ENCODE measurements around the gene MSH4. TPM values are rescaled to one million over a fixed set of nuclear protein-coding genes. Genes with fewer than 3 reads are reported as not detected.
"Not testable (repeated sequence)": the region's sequence is repeated elsewhere in the genome, so short reads cannot be mapped to it uniquely, and the experiment has no call there.

Gene MSH4
- total and polyA plus RNA-seq, 10 donors, result 0.17 to 0.85 (median 0.33) TPM

DNA sequence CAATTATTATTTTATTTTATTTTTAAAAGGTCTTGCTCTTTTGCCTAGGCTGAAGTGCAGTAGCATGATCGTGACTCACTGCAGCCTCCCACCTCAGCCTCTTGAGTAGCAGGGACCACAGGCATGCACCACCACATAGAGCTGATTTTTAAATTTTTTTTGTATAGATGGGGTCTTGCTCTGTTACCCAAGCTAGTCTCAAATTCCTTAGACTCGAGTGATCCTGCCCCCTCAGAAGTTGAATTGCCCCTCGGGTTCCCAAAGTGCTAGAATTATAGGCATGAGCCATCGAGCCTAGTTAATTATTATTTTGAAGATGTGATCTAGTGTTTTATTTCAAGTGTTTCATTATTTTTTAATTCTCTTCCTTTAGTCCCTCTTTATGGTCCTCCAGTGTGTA, 12.2 kb downstream of the MSH4 start:
- H3K4me1 ChIP-seq, result no peaks in the 10 kb centered on the region
- H3K27me3 ChIP-seq (replicated peaks in 1 of 7), result no peaks in the 10 kb centered on the region
- no peak for TF ChIP-seq CTCF (IDR thresholded peaks at IDR 0.05 in 8 of 11, conservative IDR thresholded peaks at IDR 0.05 in 3 of 11)
- no peak for TF ChIP-seq POLR2A (IDR thresholded peaks at IDR 0.05)
- no peak for TF ChIP-seq POLR2AphosphoS5 (IDR thresholded peaks at IDR 0.05)
- WGBS, 5 donors, result 92 to 95% (median 94%) methylated on average over 4 of the region's 4 CpGs
- no peak overlapping the region for H3K27ac ChIP-seq
- H3K4me3 ChIP-seq, result no peak overlapping the region
- intact Hi-C loops (cut with DNase I; ENCODE audit: low total_unique reads), result no loop called here
- H3K36me3 ChIP-seq, result no peaks in the 10 kb centered on the region
- no peak for DNase-seq
- no peaks in the 10 kb centered on the region for H3K9me3 ChIP-seq

DNA sequence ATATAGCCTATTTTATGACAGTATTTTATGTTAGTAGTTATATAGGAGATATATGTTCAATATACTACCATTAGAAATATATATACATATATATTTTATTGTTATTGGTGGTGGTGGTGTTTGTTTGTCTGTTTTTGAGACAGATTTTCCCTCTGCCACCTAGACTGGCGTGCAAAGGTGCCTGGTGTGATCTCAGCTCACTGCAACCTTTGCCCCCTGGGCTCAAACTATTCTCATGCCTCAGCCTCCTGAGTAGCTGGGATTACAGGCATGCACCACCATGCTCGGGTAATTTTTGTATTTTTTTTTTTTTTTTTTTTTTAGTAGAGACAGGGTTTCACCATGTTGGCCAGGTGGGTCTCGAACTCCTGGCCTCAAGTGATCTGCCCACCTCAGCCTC, 13.4 kb downstream of the MSH4 start:
- 92 to 97% (median 93%) methylated on average over 3 of the region's 3 CpGs for WGBS, 5 donors
- H3K36me3 ChIP-seq; intact Hi-C loops (cut with DNase I; ENCODE audit: low total_unique reads); H3K27me3 ChIP-seq (replicated peaks in 1 of 7); H3K4me3 ChIP-seq; DNase-seq; H3K9me3 ChIP-seq; H3K4me1 ChIP-seq; H3K27ac ChIP-seq: not testable (repeated sequence)

DNA sequence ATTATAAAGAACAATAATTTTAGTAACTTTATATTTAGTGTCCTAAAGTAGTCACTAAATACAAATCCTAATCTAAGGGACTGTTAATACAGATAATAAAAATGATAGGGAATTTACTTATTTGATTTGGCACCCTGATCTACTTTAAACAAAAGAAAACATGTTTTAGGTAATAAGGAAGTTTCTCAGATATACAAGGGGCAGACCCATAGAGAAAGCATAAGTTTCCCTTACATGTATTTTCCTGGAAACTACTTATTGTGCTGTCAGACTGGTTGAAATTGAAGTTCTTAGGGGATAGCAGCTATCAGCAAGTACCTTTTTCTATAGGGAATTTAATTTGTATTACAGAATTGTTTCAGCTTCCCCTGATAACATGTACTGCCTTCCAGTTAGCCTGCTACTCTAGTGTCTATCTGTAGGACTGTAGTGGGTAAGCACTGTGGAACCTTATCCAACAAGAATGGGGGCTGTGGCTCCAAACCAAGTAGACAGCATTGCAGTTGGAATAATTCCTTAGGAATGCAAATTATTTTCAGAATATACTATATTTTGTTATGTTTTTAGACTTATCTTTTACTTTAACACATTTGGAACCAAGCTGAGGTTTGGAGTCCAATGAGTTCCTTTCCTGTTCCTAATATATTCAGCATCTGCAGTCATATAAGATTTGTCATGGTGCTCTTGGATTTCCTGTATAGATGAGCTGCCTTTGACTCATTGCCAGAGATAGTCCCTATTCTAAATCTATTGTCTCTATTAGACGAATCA, 14.7 kb downstream of the MSH4 start:
- Histone ChIP-seq H3K27me3 (replicated peaks in 1 of 7) (no peaks in the 10 kb centered on the region), H3K36me3 (no peaks in the 10 kb centered on the region), H3K4me1 (no peaks in the 10 kb centered on the region), H3K9me3 (no peaks in the 10 kb centered on the region), H3K4me3 (no peak overlapping the region), H3K27ac (no peak overlapping the region)
- TF ChIP-seq POLR2AphosphoS5 (IDR thresholded peaks at IDR 0.05), result no peak
- TF ChIP-seq CTCF (IDR thresholded peaks at IDR 0.05 in 8 of 11, conservative IDR thresholded peaks at IDR 0.05 in 3 of 11), result no peak
- TF ChIP-seq POLR2A (IDR thresholded peaks at IDR 0.05), result no peak
- DNase-seq, result no peak
- intact Hi-C loops (cut with DNase I; ENCODE audit: low total_unique reads), result no loop called here
- WGBS, 5 donors, result 74 to 98% (median 86%) methylated on average over 1 of the region's 1 CpG

GRCh38 chr1:75812065-75812464, 15.4 kb downstream of the MSH4 start:
- TF ChIP-seq CTCF (IDR thresholded peaks at IDR 0.05 in 8 of 11, conservative IDR thresholded peaks at IDR 0.05 in 3 of 11) (no peak), POLR2AphosphoS5 (IDR thresholded peaks at IDR 0.05) (no peak)
- DNase-seq, result no peak
- WGBS, 5 donors, result 76 to 100% (median 91%) methylated on average over 3 of the region's 3 CpGs
- no peaks in the 10 kb centered on the region for H3K27me3 ChIP-seq (replicated peaks in 1 of 7)
- no peak overlapping the region for H3K27ac ChIP-seq
- no peak overlapping the region for H3K4me3 ChIP-seq
- H3K4me1 ChIP-seq, result no peaks in the 10 kb centered on the region
- no peaks in the 10 kb centered on the region for H3K9me3 ChIP-seq
- no peaks in the 10 kb centered on the region for H3K36me3 ChIP-seq
- intact Hi-C loops (cut with DNase I; ENCODE audit: low total_unique reads), result no loop called here

- H3K27me3 ChIP-seq (replicated peaks in 1 of 7); DNase-seq; H3K4me1 ChIP-seq; H3K4me3 ChIP-seq; H3K27ac ChIP-seq; H3K36me3 ChIP-seq; intact Hi-C loops (cut with DNase I; ENCODE audit: low total_unique reads): not testable (repeated sequence)
- H3K9me3 ChIP-seq, result peaks cover 0 to 18% (median 8%) of the 10 kb centered on the region in 8 donors
- WGBS, 5 donors, result 76 to 85% (median 79%) methylated on average over 1 of the region's 1 CpG
These were observed 26.9 kb downstream of the MSH4 start for GRCh38 chr1:75823596-75823995.

Data from spleen (tissue), 11 donors.